Endothelial cell of umbilical vein (primary cell): ENCODE data around the gene BRD1. TPM values are rescaled to one million over a fixed set of nuclear protein-coding genes. Genes with fewer than 3 reads are reported as not detected.

Experiments
- BruUV-seq: library from RNA; stranded (reverse); fragments of 400-500 nt; replicated peaks from 2 replicates; lab custom pipeline; 2021; lab: Mats Ljungman, UMichigan
- CTCF ChIA-PET: fragments of 300-600, 350-600 bp; sonication (Branson Sonifier 250); formaldehyde crosslinking; loops from one replicate; lab custom pipeline; 2021; ENCODE audit warnings: antibody characterized with exemption, inconsistent platforms; lab: Charles Lee
- POLR2A ChIA-PET: fragments of 300-600, 350-600 bp; sonication (Branson Sonifier 250); formaldehyde crosslinking; loops from one replicate; lab custom pipeline; 2021; ENCODE audit warnings: antibody characterized with exemption, inconsistent platforms; lab: Charles Lee
- DNase-seq: peaks from one replicate; pipeline ENCODE4 v3.0.0-alpha.2; 2011; ENCODE audit warnings: low read depth, low spot score
- FAIRE-seq: peaks from 2 replicates; lab custom pipeline; 2011; peaks lifted over from hg19 to GRCh38; lab: Jason Lieb, UNC
- H2AFZ ChIP-seq: 2 replicates; pipeline ENCODE4 v1.6.0; 2012; ENCODE audit warnings: low read depth, low read length, control low read depth, inconsistent platforms
- H3K27ac ChIP-seq: 2 replicates; pipeline ENCODE4 v1.5.1; 2011; ENCODE audit warnings: low read depth, mild to moderate bottlenecking, control low read depth, low read length, moderate library complexity; ENCODE audit not compliant: insufficient read depth
- H3K27me3 ChIP-seq, 2 experiments: 2 replicates each; pipeline versions ENCODE4 v1.6.0 to v1.6.1; 2011; ENCODE audit warnings: low read length in 2 of 2, mixed read lengths in 1 of 2; ENCODE audit not compliant: control insufficient read depth in 2 of 2, insufficient read depth in 2 of 2
- H3K36me3 ChIP-seq, 2 experiments: 2 replicates in 1 of 2; 3 replicates in 1 of 2; pipeline ENCODE4 v1.5.1; 2011; ENCODE audit warnings: low read length in 2 of 2, mild to moderate bottlenecking in 1 of 2, moderate library complexity in 1 of 2; ENCODE audit not compliant: control insufficient read depth in 2 of 2, insufficient read depth in 2 of 2; ENCODE audit errors: extremely low read depth in 1 of 2
- H3K4me1 ChIP-seq: 3 replicates; pipeline ENCODE4 v1.5.1; 2011; ENCODE audit warnings: mild to moderate bottlenecking, low read length; ENCODE audit not compliant: control insufficient read depth, insufficient read depth; ENCODE audit errors: extremely low read depth
- H3K4me2 ChIP-seq: 2 replicates; pipeline ENCODE4 v1.6.1; 2011; ENCODE audit warnings: low read length, control low read depth, mixed read lengths; ENCODE audit not compliant: insufficient read depth
- H3K4me3 ChIP-seq, 3 experiments: fragments of 200-600 bp in 1 of 3; sonication (generic), shearing (Covaris generic) in 1 of 3; replicated peaks in 1 of 3; 2 replicates each; pipeline ENCODE4 v1.5.1; 2011 to 2016; ENCODE audit warnings: control low read depth in 3 of 3, low read length in 3 of 3, mild to moderate bottlenecking in 2 of 3, inconsistent platforms in 1 of 3, low read depth in 1 of 3, moderate library complexity in 1 of 3; ENCODE audit not compliant: insufficient read depth in 1 of 3
- H3K79me2 ChIP-seq: 2 replicates; pipeline ENCODE4 v1.6.0; 2012; ENCODE audit warnings: low read length, inconsistent platforms; ENCODE audit not compliant: control insufficient read depth, insufficient read depth
- H3K9ac ChIP-seq: replicated peaks from 2 replicates; pipeline ENCODE3; 2011; ENCODE audit warnings: low read length, control low read depth; ENCODE audit not compliant: insufficient read depth; ENCODE audit errors: extremely low read depth
- H3K9me1 ChIP-seq: replicated peaks from 3 replicates; pipeline ENCODE4 v1.6.0; 2011; ENCODE audit warnings: mild to moderate bottlenecking, low read length; ENCODE audit not compliant: control insufficient read depth, insufficient read depth; ENCODE audit errors: extremely low read depth
- H3K9me3 ChIP-seq: replicated peaks from 2 replicates; pipeline ENCODE4 v1.5.1; 2012; ENCODE audit warnings: low read length, inconsistent platforms; ENCODE audit not compliant: control insufficient read depth, insufficient read depth
- H4K20me1 ChIP-seq: replicated peaks from 2 replicates; pipeline ENCODE3; 2011; ENCODE audit warnings: mild to moderate bottlenecking, low read length; ENCODE audit not compliant: control insufficient read depth, insufficient read depth; ENCODE audit errors: extremely low read depth
- CTCF ChIP-seq, 2 donors: IDR thresholded peaks; 1 replicate in 1 of 2; 2 replicates in 1 of 2; pipeline ENCODE4 v1.5.1; 2011; ENCODE audit warnings: low read length in 2 of 2, mild to moderate bottlenecking in 2 of 2, moderate library complexity in 2 of 2, control low read depth in 1 of 2, inconsistent platforms in 1 of 2, low read depth in 1 of 2; ENCODE audit not compliant: insufficient read depth in 1 of 2; ENCODE audit errors: extremely low read depth in 1 of 2
- EZH2 ChIP-seq: IDR thresholded peaks from 2 replicates; pipeline ENCODE4 v1.6.1; 2012; ENCODE audit warnings: borderline replicate concordance, low read depth, mild to moderate bottlenecking, moderate library complexity, low read length, inconsistent platforms; ENCODE audit not compliant: severe bottlenecking
- FOS ChIP-seq: IDR thresholded peaks from 2 replicates; pipeline ENCODE4 v1.6.1; 2011; ENCODE audit warnings: mild to moderate bottlenecking, low read length, moderate library complexity, borderline replicate concordance; ENCODE audit not compliant: insufficient read depth
- GATA2 ChIP-seq: IDR thresholded peaks from 2 replicates; pipeline ENCODE4 v1.7.0; 2011; ENCODE audit warnings: low read depth, mild to moderate bottlenecking, moderate library complexity, mixed read lengths, low read length; ENCODE audit not compliant: insufficient read length, insufficient read depth
- JUN ChIP-seq: IDR thresholded peaks from 2 replicates; pipeline ENCODE4 v1.6.1; 2011; ENCODE audit warnings: borderline replicate concordance, low read depth; ENCODE audit not compliant: insufficient read length, insufficient read depth
- MAX ChIP-seq: IDR thresholded peaks from 2 replicates; pipeline ENCODE4 v1.6.1; 2011; ENCODE audit not compliant: insufficient read depth, insufficient read length
- MYC ChIP-seq: IDR thresholded peaks from one replicate; pipeline ENCODE4 v1.6.1; 2011; ENCODE audit warnings: mild to moderate bottlenecking, low read depth, low read length
- POLR2A ChIP-seq: IDR thresholded peaks from 2 replicates; pipeline ENCODE4 v1.6.1; 2012; ENCODE audit warnings: low read depth, mild to moderate bottlenecking, control low read depth, low read length
- POLR2AphosphoS5 ChIP-seq: IDR thresholded peaks from 2 replicates; pipeline ENCODE4 v1.6.1; 2012; ENCODE audit warnings: low read depth, mild to moderate bottlenecking, control low read depth, low read length, moderate library complexity; ENCODE audit not compliant: insufficient read depth
- dilution Hi-C: fragments of 300-500 bp; cut with MboI; formaldehyde crosslinking; loops from one replicate; pipeline ENCODE4 v1.15.0; 2019; ENCODE audit warnings: low sequenced_read_pairs; ENCODE audit not compliant: extremely low pct_ligation_motif_present
- intact Hi-C: fragments of 100-400 bp; cut with micrococcal nuclease; formaldehyde crosslinking; loops from one replicate; pipeline ENCODE4 v1.10.0; 2022
- polyA plus RNA-seq, 4 experiments: library from polyadenylated mRNA; depleted of rRNA in 3 of 4; stranded (reverse) in 3 of 4; unstranded in 1 of 4; fragments of >200 nt; gene quantifications; 2 replicates each; pipeline versions ENCODE4 v1.2.1 to v1.2.3, GENCODE V29; 2011 to 2012; ENCODE audit warnings: missing spikeins in 1 of 4
- total RNA-seq: library from RNA; stranded (reverse); gene quantifications from 2 replicates; pipeline ENCODE4 v1.2.3, GENCODE V29; 2021

Gene BRD1
- total and polyA plus RNA-seq, 2 donors (not counting 3 experiments of a cell fraction or from before 2014, with no cell fraction given), result 8.1 to 41.1 TPM

- H4K20me1 ChIP-seq, result no peaks in the 10 kb centered on the region
These were observed 50.0 kb downstream of the BRD1 start for GRCh38 chr22:49777569-49778249.

More at GRCh38 chr22:49777569-49778249, 50.0 kb downstream of the BRD1 start:
- Histone ChIP-seq H3K79me2 (peaks cover 33% of the 10 kb centered on the region), H3K4me2 (no peak overlapping the region), H3K27me3 (no peaks in the 10 kb centered on the region), H3K4me3 (no peak overlapping the region), H3K9ac (no peak overlapping the region), H3K36me3 (peaks cover 16 to 42% of the 10 kb centered on the region in 2 experiments), H3K9me3 (no peaks in the 10 kb centered on the region), H3K4me1 (no peaks in the 10 kb centered on the region), H3K27ac (no peak overlapping the region), H3K9me1 (no peaks in the 10 kb centered on the region), H2AFZ (no peak overlapping the region)
- DNase-seq (no peak), FAIRE-seq (no peak)
- POLR2A ChIA-PET, result no interaction called here
- intact Hi-C loops, result no loop called here
- dilution Hi-C loops, result no loop called here
- CTCF ChIA-PET, result interaction anchor here (0.7 to 2.6 kb wide), 2 partner anchors 10 to 253 kb away, joined by 3 to 11 read pairs; no protein-coding TSS in a partner anchor
- TF ChIP-seq JUN (no peak), EZH2 (no peak), FOS (no peak), POLR2A (no peak), MAX (no peak), GATA2 (no peak), CTCF (IDR thresholded peaks at IDR 0.05; ENCODE audit: extremely low read depth in 1 of 2, insufficient read depth in 1 of 2, low read depth in 1 of 2, low read length in 2 of 2) (no peak), MYC (no peak), POLR2AphosphoS5 (no peak)
- BruUV-seq, result no TSS peak
